Hepatocyte (in vitro differentiated cells): ENCODE measurements around the gene TTLL7.

Experiments
- EZH2 ChIP-seq: fragments of 200-600 bp; sonication (generic); IDR thresholded peaks from 2 replicates; pipeline ENCODE4 v1.6.1; 2016; ENCODE audit warnings: antibody characterized with exemption, mild to moderate bottlenecking, borderline replicate concordance
- TF ChIP-seq, protein P1 (sequence below): fragments of 200-600 bp; sonication (generic); IDR thresholded peaks from 2 replicates; pipeline ENCODE4 v1.5.1; 2016; ENCODE audit warnings: antibody characterized with exemption, mild to moderate bottlenecking; ENCODE audit not compliant: poor library complexity

DNA sequence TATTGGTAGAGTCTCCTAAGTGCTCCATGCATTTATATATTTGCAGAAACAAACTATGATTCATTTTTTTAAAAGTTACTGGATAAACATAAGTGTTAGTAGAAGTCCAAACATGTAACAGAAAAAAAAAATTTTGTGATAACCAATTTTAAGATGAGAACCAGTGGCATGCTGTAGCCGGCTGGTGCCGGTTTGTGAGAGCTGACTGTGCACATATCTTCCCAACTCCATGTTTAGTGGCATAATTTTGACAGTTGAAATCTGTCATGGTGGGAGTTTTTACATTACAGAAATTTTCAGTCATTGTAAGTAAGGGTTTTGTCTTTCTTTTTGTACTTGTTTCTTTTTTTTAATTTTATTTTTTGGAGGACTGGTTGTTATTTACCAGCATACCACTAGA lies 141.2 kb downstream of the TTLL7 start:
- TF ChIP-seq, protein P1, sequence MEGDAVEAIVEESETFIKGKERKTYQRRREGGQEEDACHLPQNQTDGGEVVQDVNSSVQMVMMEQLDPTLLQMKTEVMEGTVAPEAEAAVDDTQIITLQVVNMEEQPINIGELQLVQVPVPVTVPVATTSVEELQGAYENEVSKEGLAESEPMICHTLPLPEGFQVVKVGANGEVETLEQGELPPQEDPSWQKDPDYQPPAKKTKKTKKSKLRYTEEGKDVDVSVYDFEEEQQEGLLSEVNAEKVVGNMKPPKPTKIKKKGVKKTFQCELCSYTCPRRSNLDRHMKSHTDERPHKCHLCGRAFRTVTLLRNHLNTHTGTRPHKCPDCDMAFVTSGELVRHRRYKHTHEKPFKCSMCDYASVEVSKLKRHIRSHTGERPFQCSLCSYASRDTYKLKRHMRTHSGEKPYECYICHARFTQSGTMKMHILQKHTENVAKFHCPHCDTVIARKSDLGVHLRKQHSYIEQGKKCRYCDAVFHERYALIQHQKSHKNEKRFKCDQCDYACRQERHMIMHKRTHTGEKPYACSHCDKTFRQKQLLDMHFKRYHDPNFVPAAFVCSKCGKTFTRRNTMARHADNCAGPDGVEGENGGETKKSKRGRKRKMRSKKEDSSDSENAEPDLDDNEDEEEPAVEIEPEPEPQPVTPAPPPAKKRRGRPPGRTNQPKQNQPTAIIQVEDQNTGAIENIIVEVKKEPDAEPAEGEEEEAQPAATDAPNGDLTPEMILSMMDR, result no peak
- TF ChIP-seq EZH2, result no peak
